ENCODE results near the gene PWP1.

PWP1 gene

GRCh38 chr12:107654873-107655272 is 30.7 kb upstream of the PWP1 start:
- no peak for DNase-seq
- Histone ChIP-seq H4K20me1 (ENCODE audit: insufficient read depth, low read length) (no peaks in the 10 kb centered on the region), H3K4me2 (ENCODE audit: insufficient read depth, low read length) (no peak overlapping the region), H3K79me2 (ENCODE audit: insufficient read depth, low read length) (no peaks in the 10 kb centered on the region), H3K4me1 (ENCODE audit: insufficient read depth, low read length) (no peaks in the 10 kb centered on the region), H2AFZ (ENCODE audit: low read depth, low read length) (no peak overlapping the region), H3K4me3 (ENCODE audit: low read depth in 1 of 2, low read length in 2 of 2) (no peak overlapping the region), H3K9me3 (ENCODE audit: insufficient read depth, low read length, severe bottlenecking) (no peaks in the 10 kb centered on the region), H3K36me3 (ENCODE audit: insufficient read depth, low read length) (no peaks in the 10 kb centered on the region), H3K9ac (ENCODE audit: low read depth, low read length) (no peak overlapping the region), H3K27me3 (ENCODE audit: insufficient read depth, low read length, poor library complexity) (no peaks in the 10 kb centered on the region), H3K27ac (ENCODE audit: low read length) (no peak overlapping the region)
- ATAC-seq (ENCODE audit: insufficient read depth, low read depth): no peak
- no peak for TF ChIP-seq EZH2 (IDR thresholded peaks at IDR 0.05; ENCODE audit: borderline replicate concordance, low read depth, low read length, severe bottlenecking)
- TF ChIP-seq CTCF (IDR thresholded peaks at IDR 0.05; ENCODE audit: borderline replicate concordance, extremely low read depth, low read length, poor library complexity, severe bottlenecking): no peak

GRCh38 chr12:107655281-107656065 is 30.1 kb upstream of the PWP1 start:
- no peak overlapping the region for H3K9ac ChIP-seq (ENCODE audit: low read depth, low read length)
- no peak for DNase-seq
- H4K20me1 ChIP-seq (ENCODE audit: insufficient read depth, low read length): no peaks in the 10 kb centered on the region
- no peaks in the 10 kb centered on the region for H3K27me3 ChIP-seq (ENCODE audit: insufficient read depth, low read length, poor library complexity)
- no peak for TF ChIP-seq EZH2 (IDR thresholded peaks at IDR 0.05; ENCODE audit: borderline replicate concordance, low read depth, low read length, severe bottlenecking)
- TF ChIP-seq CTCF (IDR thresholded peaks at IDR 0.05; ENCODE audit: borderline replicate concordance, extremely low read depth, low read length, poor library complexity, severe bottlenecking): no peak
- H3K27ac ChIP-seq (ENCODE audit: low read length): no peak overlapping the region
- no peak for ATAC-seq (ENCODE audit: insufficient read depth, low read depth)
- H3K36me3 ChIP-seq (ENCODE audit: insufficient read depth, low read length): no peaks in the 10 kb centered on the region
- H3K79me2 ChIP-seq (ENCODE audit: insufficient read depth, low read length): no peaks in the 10 kb centered on the region
- no peaks in the 10 kb centered on the region for H3K9me3 ChIP-seq (ENCODE audit: insufficient read depth, low read length, severe bottlenecking)
- H3K4me3 ChIP-seq (ENCODE audit: low read depth in 1 of 2, low read length in 2 of 2): no peak overlapping the region
- no peak overlapping the region for H2AFZ ChIP-seq (ENCODE audit: low read depth, low read length)
- H3K4me2 ChIP-seq (ENCODE audit: insufficient read depth, low read length): no peak overlapping the region
- no peaks in the 10 kb centered on the region for H3K4me1 ChIP-seq (ENCODE audit: insufficient read depth, low read length)

GRCh38 chr12:107656302-107656701 is 29.3 kb upstream of the PWP1 start:
- TF ChIP-seq EZH2 (IDR thresholded peaks at IDR 0.05; ENCODE audit: borderline replicate concordance, low read depth, low read length, severe bottlenecking): no peak
- TF ChIP-seq CTCF (IDR thresholded peaks at IDR 0.05; ENCODE audit: borderline replicate concordance, extremely low read depth, low read length, poor library complexity, severe bottlenecking): no peak
- no peak for ATAC-seq (ENCODE audit: insufficient read depth, low read depth)
- no peaks in the 10 kb centered on the region for H3K79me2 ChIP-seq (ENCODE audit: insufficient read depth, low read length)

More at GRCh38 chr12:107656302-107656701, 29.3 kb upstream of the PWP1 start:
- Histone ChIP-seq H3K4me1 (ENCODE audit: insufficient read depth, low read length) (no peaks in the 10 kb centered on the region), H3K9me3 (ENCODE audit: insufficient read depth, low read length, severe bottlenecking) (no peaks in the 10 kb centered on the region), H3K36me3 (ENCODE audit: insufficient read depth, low read length) (no peaks in the 10 kb centered on the region), H3K4me2 (ENCODE audit: insufficient read depth, low read length) (no peak overlapping the region), H3K4me3 (ENCODE audit: low read depth in 1 of 2, low read length in 2 of 2) (no peak overlapping the region), H3K27me3 (ENCODE audit: insufficient read depth, low read length, poor library complexity) (no peaks in the 10 kb centered on the region), H3K27ac (ENCODE audit: low read length) (no peak overlapping the region), H2AFZ (ENCODE audit: low read depth, low read length) (no peak overlapping the region), H3K9ac (ENCODE audit: low read depth, low read length) (no peak overlapping the region), H4K20me1 (ENCODE audit: insufficient read depth, low read length) (no peaks in the 10 kb centered on the region)
- DNase-seq: no peak
